Loucy (cell line): ENCODE measurements around the gene SPATA31D3.

Experiments used
- H2AFZ ChIP-seq: fragments of 200-600 bp; sonication (generic); 2 replicates; pipeline ENCODE4 v1.6.0; 2016; ENCODE audit warnings: antibody characterized with exemption, mild to moderate bottlenecking, low read length, moderate library complexity
- H3F3A ChIP-seq: fragments of 200-600 bp; 2 replicates; pipeline ENCODE4 v1.6.0; 2016; ENCODE audit warnings: antibody characterized with exemption, low read depth, mild to moderate bottlenecking
- H3K27me3 ChIP-seq: fragments of 200-600 bp; sonication (generic); 2 replicates; pipeline ENCODE4 v1.6.1; 2014; ENCODE audit warnings: low read length, mild to moderate bottlenecking; ENCODE audit not compliant: insufficient read depth, poor library complexity, severe bottlenecking
- H3K36me3 ChIP-seq: fragments of 200-600 bp; sonication (generic); 2 replicates; pipeline ENCODE4 v1.6.1; 2016; ENCODE audit warnings: low read length; ENCODE audit not compliant: insufficient read depth
- H3K4me1 ChIP-seq: fragments of 200-600 bp; sonication (generic); 2 replicates; pipeline ENCODE4 v1.5.1; 2014; ENCODE audit warnings: low read length, mild to moderate bottlenecking; ENCODE audit not compliant: insufficient read depth, poor library complexity, severe bottlenecking
- H3K4me2 ChIP-seq: fragments of 200-600 bp; sonication (generic); 2 replicates; pipeline ENCODE4 v1.6.0; 2014; ENCODE audit warnings: antibody characterized with exemption, low read length, low read depth, mild to moderate bottlenecking; ENCODE audit not compliant: poor library complexity, severe bottlenecking
- H3K4me3 ChIP-seq: fragments of 200-600 bp; sonication (generic); 2 replicates; pipeline ENCODE4 v1.5.1; 2014; ENCODE audit warnings: low read length, mild to moderate bottlenecking, mixed read lengths; ENCODE audit not compliant: poor library complexity, severe bottlenecking
- H3K79me2 ChIP-seq: fragments of 200-600 bp; sonication (generic); 2 replicates; pipeline ENCODE4 v1.6.1; 2014; ENCODE audit warnings: low read length; ENCODE audit not compliant: insufficient read depth
- H3K9ac ChIP-seq: fragments of 200-600 bp; sonication (generic); 2 replicates; pipeline ENCODE4 v1.6.0; 2014; ENCODE audit warnings: mild to moderate bottlenecking, low read depth, low read length, moderate library complexity; ENCODE audit not compliant: poor library complexity, severe bottlenecking
- H3K9me2 ChIP-seq: fragments of 200-600 bp; sonication (generic); replicated peaks from 2 replicates; pipeline ENCODE4 v1.6.1; 2016; ENCODE audit warnings: low read depth, low read length, mixed read lengths
- H3K9me3 ChIP-seq: fragments of 200-600 bp; sonication (generic); 2 replicates; pipeline ENCODE4 v1.6.1; 2014; ENCODE audit warnings: mild to moderate bottlenecking, antibody characterized with exemption, low read length, low read depth; ENCODE audit not compliant: insufficient read depth
- H4K20me1 ChIP-seq: fragments of 200-600 bp; sonication (generic); 2 replicates; pipeline ENCODE4 v1.6.0; 2014; ENCODE audit warnings: antibody characterized with exemption, low read length, mild to moderate bottlenecking; ENCODE audit not compliant: insufficient read depth, poor library complexity, severe bottlenecking
- TF ChIP-seq, protein P1 (sequence below): fragments of 200-600 bp; sonication (generic); conservative IDR thresholded peaks from 2 replicates; pipeline ENCODE4 v1.5.1; 2014; ENCODE audit warnings: mild to moderate bottlenecking, antibody characterized with exemption, low read length

The SPATA31D3 gene

DNA sequence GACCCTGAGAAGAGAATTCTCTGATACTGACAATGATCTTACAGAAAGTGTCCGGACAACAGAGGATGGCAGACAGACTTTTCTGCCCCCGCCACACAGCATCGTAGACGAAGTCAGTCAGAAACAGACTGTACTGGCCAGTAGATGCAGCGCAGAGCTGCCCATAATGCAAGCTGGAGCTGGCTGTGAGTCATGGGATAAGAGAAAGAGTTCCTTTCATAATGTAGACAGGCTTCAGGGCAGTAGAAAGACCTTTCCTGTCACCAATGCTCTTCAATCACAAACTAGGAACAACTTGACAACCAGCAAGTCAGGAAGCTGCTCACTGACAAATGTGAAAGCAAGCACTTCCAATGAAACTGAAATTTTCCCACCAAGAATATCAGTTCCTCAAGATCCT is 50.4 kb downstream of the SPATA31D3 start:
- Histone ChIP-seq H3K4me1 (no peaks in the 10 kb centered on the region), H2AFZ (no peak overlapping the region), H3K4me2 (no peak overlapping the region), H3K36me3 (no peaks in the 10 kb centered on the region), H3K4me3 (no peak overlapping the region), H3K79me2 (no peaks in the 10 kb centered on the region), H3K27me3 (no peaks in the 10 kb centered on the region), H3K9me3 (no peaks in the 10 kb centered on the region), H3K9ac (no peak overlapping the region), H4K20me1 (no peaks in the 10 kb centered on the region), H3K9me2 (no peaks in the 10 kb centered on the region), H3F3A (no peaks in the 10 kb centered on the region)
- TF ChIP-seq, protein P1, sequence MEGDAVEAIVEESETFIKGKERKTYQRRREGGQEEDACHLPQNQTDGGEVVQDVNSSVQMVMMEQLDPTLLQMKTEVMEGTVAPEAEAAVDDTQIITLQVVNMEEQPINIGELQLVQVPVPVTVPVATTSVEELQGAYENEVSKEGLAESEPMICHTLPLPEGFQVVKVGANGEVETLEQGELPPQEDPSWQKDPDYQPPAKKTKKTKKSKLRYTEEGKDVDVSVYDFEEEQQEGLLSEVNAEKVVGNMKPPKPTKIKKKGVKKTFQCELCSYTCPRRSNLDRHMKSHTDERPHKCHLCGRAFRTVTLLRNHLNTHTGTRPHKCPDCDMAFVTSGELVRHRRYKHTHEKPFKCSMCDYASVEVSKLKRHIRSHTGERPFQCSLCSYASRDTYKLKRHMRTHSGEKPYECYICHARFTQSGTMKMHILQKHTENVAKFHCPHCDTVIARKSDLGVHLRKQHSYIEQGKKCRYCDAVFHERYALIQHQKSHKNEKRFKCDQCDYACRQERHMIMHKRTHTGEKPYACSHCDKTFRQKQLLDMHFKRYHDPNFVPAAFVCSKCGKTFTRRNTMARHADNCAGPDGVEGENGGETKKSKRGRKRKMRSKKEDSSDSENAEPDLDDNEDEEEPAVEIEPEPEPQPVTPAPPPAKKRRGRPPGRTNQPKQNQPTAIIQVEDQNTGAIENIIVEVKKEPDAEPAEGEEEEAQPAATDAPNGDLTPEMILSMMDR, result no peak
